ENCODE results near the gene CANT1. TPM values are rescaled to one million over a fixed set of nuclear protein-coding genes. Genes with fewer than 3 reads are reported as not detected.

The CANT1 gene
- total and polyA plus RNA-seq, 9 of the 15 experiments (the other 6 are each of a cell fraction or from before 2014, with no cell fraction given): 2.7 to 66.4 (median 22.5) TPM

GRCh38 chr17:79003661-79004411, 5.7 kb downstream of the CANT1 start:
- intact Hi-C loops (cut with micrococcal nuclease) (no loop called here), in situ Hi-C loops (cut with MboI) (no loop called here)
- no peak overlapping the region for H2AFZ ChIP-seq (ENCODE audit: low read depth, low read length)
- no peak for TF ChIP-seq RAD21 (CRISPR knock-in tag; conservative IDR thresholded peaks at IDR 0.05 in 1 of 2, IDR thresholded peaks at IDR 0.05 in 1 of 2)
- TF ChIP-seq ZNF263 (CRISPR knock-in tag; IDR thresholded peaks at IDR 0.05; ENCODE audit: borderline replicate concordance): peak; percentile 74
- H3K9me3 ChIP-seq (replicated peaks; ENCODE audit: control insufficient read depth, insufficient read depth, low read depth, low read length): no peaks in the 10 kb centered on the region
- ATAC-seq (no peak), FAIRE-seq (no peak), DNase-seq (ENCODE audit: extremely low read depth in 1 of 4, low spot score in 3 of 4) (peak in 1 of 4 experiments; percentile 7)
- peak overlapping the region in 1 of 2 experiments; percentile 83; a peak in 2 of 4 replicates for H3K9ac ChIP-seq (ENCODE audit: insufficient read depth in 1 of 2, low read depth in 2 of 2, low read length in 2 of 2)
- 65% methylated on average over 2 of the region's 3 CpGs for WGBS (ENCODE audit: insufficient coverage, low coverage, missing lambda C conversion rate)
- no peak overlapping the region for H3K27ac ChIP-seq (ENCODE audit: extremely low read depth, low read depth, low read length)
- H3K36me3 ChIP-seq (ENCODE audit: control insufficient read depth, insufficient read depth, low read length): peaks cover 37% of the 10 kb centered on the region; the same call in 2 of the 3 replicates
- ChIA-PET POLR2A (interaction anchor here (1.0 kb wide), 1 partner anchor 42 kb away, joined by 3 read pairs; no protein-coding TSS in a partner anchor), CTCF (ENCODE audit: low intra/inter-chr PET ratio) (no interaction called here)
- H4K20me1 ChIP-seq (replicated peaks; ENCODE audit: control insufficient read depth, insufficient read depth, low read length): peaks cover 26% of the 10 kb centered on the region
- H3K79me2 ChIP-seq (ENCODE audit: control insufficient read depth, insufficient read depth, low read length): peaks cover 67% of the 10 kb centered on the region
- H3K4me1 ChIP-seq (replicated peaks in 1 of 2; ENCODE audit: control insufficient read depth in 2 of 2, insufficient read depth in 2 of 2, low read length in 2 of 2): peaks cover 5 to 21% of the 10 kb centered on the region in 2 experiments; a peak in 4 of 5 replicates
- no peaks in the 10 kb centered on the region for H3K27me3 ChIP-seq (ENCODE audit: control insufficient read depth in 2 of 2, insufficient read depth in 2 of 2, low read length in 2 of 2)
- H3K9me1 ChIP-seq (ENCODE audit: control insufficient read depth, insufficient read depth, low read length): peaks cover 11% of the 10 kb centered on the region
- no peak overlapping the region for H3K4me2 ChIP-seq (ENCODE audit: insufficient read depth, low read length)
- no TSS peak for BruUV-seq (replicated peaks)
- H3K4me3 ChIP-seq: no peak overlapping the region
